H9 (cell line): Measurements from ENCODE around the gene SERPINE1. TPM values are rescaled to one million over a fixed set of nuclear protein-coding genes. Genes with fewer than 3 reads are reported as not detected.
A peak's percentile ranks its signal among the peaks of the same experiment; 100 is the strongest.

Source experiments
- DNase-seq: peaks from one replicate; pipeline ENCODE4 v3.0.0-alpha.2; 2017
- H2AFZ ChIP-seq: one replicate; pipeline ENCODE4 v1.6.1; 2013; ENCODE audit warnings: mild to moderate bottlenecking, low read length, control low read depth, moderate library complexity
- H2AK5ac ChIP-seq: 2 replicates; pipeline ENCODE4 v1.6.1; 2013; ENCODE audit warnings: low read length, control low read depth, mixed read lengths; ENCODE audit not compliant: insufficient read length
- H2BK120ac ChIP-seq: one replicate; pipeline ENCODE4 v1.6.1; 2013; ENCODE audit warnings: low read depth, mild to moderate bottlenecking, low read length, control low read depth, inconsistent platforms; ENCODE audit not compliant: poor library complexity, severe bottlenecking
- H2BK12ac ChIP-seq: 2 replicates; pipeline ENCODE4 v1.6.1; 2013; ENCODE audit warnings: low read length, control low read depth, mixed read lengths, low read depth; ENCODE audit not compliant: insufficient read length
- H2BK15ac ChIP-seq: 2 replicates; pipeline ENCODE4 v1.6.1; 2013; ENCODE audit warnings: low read depth, low read length, control low read depth
- H2BK20ac ChIP-seq: one replicate; pipeline ENCODE4 v1.6.1; 2013; ENCODE audit warnings: low read depth, mild to moderate bottlenecking, low read length, control low read depth, inconsistent platforms; ENCODE audit not compliant: poor library complexity, severe bottlenecking
- H2BK5ac ChIP-seq: 2 replicates; pipeline ENCODE4 v1.6.1; 2013; ENCODE audit warnings: low read length, control low read depth, mixed read lengths; ENCODE audit not compliant: insufficient read length
- H3K14ac ChIP-seq: 2 replicates; pipeline ENCODE4 v1.6.1; 2013; ENCODE audit warnings: low read length, control low read depth; ENCODE audit not compliant: insufficient read depth
- H3K18ac ChIP-seq: 2 replicates; pipeline ENCODE4 v1.6.1; 2013; ENCODE audit warnings: low read depth, mild to moderate bottlenecking, mixed read lengths, low read length, control low read depth; ENCODE audit not compliant: insufficient read length
- H3K23ac ChIP-seq: 2 replicates; pipeline ENCODE4 v1.6.1; 2013; ENCODE audit warnings: low read length, control low read depth, mixed read lengths, low read depth; ENCODE audit not compliant: insufficient read length
- H3K23me2 ChIP-seq: 2 replicates; pipeline ENCODE4 v1.6.1; 2013; ENCODE audit warnings: low read depth, mild to moderate bottlenecking, mixed read lengths, low read length, control low read depth; ENCODE audit not compliant: insufficient read length, poor library complexity, severe bottlenecking
- H3K27ac ChIP-seq: 2 replicates; pipeline ENCODE4 v1.5.1; 2013; ENCODE audit warnings: low read length, control low read depth, mixed read lengths, low read depth; ENCODE audit not compliant: insufficient read length
- H3K27me3 ChIP-seq: 2 replicates; pipeline ENCODE4 v1.6.1; 2013; ENCODE audit warnings: low read length, control low read depth, inconsistent platforms; ENCODE audit not compliant: insufficient read depth
- H3K4ac ChIP-seq: 2 replicates; pipeline ENCODE4 v1.6.1; 2013; ENCODE audit warnings: low read depth, mild to moderate bottlenecking, control low read depth, inconsistent platforms, low read length, moderate library complexity
- H3K4me1 ChIP-seq: 2 replicates; pipeline ENCODE4 v1.6.1; 2013; ENCODE audit warnings: low read length, control low read depth, inconsistent platforms; ENCODE audit not compliant: insufficient read depth
- H3K4me2 ChIP-seq: 2 replicates; pipeline ENCODE4 v1.6.1; 2013; ENCODE audit warnings: low read length, control low read depth, mixed read lengths; ENCODE audit not compliant: insufficient read length, insufficient read depth
- H3K56ac ChIP-seq: 2 replicates; pipeline ENCODE4 v1.6.1; 2013; ENCODE audit warnings: low read depth, mild to moderate bottlenecking, mixed read lengths, low read length, control low read depth; ENCODE audit not compliant: insufficient read length
- H3K79me1 ChIP-seq: 2 replicates; pipeline ENCODE4 v1.6.1; 2013; ENCODE audit warnings: low read depth, mild to moderate bottlenecking, moderate library complexity, low read length, control low read depth, inconsistent platforms; ENCODE audit not compliant: insufficient read depth, poor library complexity, severe bottlenecking
- H3K79me2 ChIP-seq: 2 replicates; pipeline ENCODE4 v1.6.1; 2013; ENCODE audit warnings: low read length, control low read depth, inconsistent platforms; ENCODE audit not compliant: insufficient read depth
- H3K9ac ChIP-seq: 2 replicates; pipeline ENCODE4 v1.6.1; 2013; ENCODE audit warnings: low read length, control low read depth, mixed read lengths; ENCODE audit not compliant: insufficient read length; ENCODE audit errors: extremely low read depth
- H3K9me3 ChIP-seq: one replicate; pipeline ENCODE4 v1.6.1; 2013; ENCODE audit warnings: low read depth, low read length, inconsistent platforms; ENCODE audit not compliant: control insufficient read depth
- H3T11ph ChIP-seq: one replicate; pipeline ENCODE4 v1.6.1; 2013; ENCODE audit warnings: mild to moderate bottlenecking, low read length, control low read depth, inconsistent platforms
- H4K20me1 ChIP-seq: one replicate; pipeline ENCODE4 v1.6.1; 2013; ENCODE audit not compliant: control insufficient read depth, insufficient read length, insufficient read depth
- H4K5ac ChIP-seq: 2 replicates; pipeline ENCODE4 v1.6.1; 2013; ENCODE audit warnings: low read depth, mild to moderate bottlenecking, mixed read lengths, low read length, control low read depth; ENCODE audit not compliant: insufficient read length
- H4K8ac ChIP-seq: replicated peaks from 2 replicates; pipeline ENCODE4 v1.6.1; 2013; ENCODE audit warnings: low read length, control low read depth, mixed read lengths, low read depth; ENCODE audit not compliant: insufficient read length
- H4K91ac ChIP-seq: 2 replicates; pipeline ENCODE4 v1.6.1; 2013; ENCODE audit warnings: low read depth, mild to moderate bottlenecking, moderate library complexity, mixed read lengths, low read length, control low read depth; ENCODE audit not compliant: insufficient read length
- H3K27ac Mint-ChIP-seq, 3 experiments: 2 replicates in 2 of 3; 3 replicates in 1 of 3; pipeline ENCODE4 v1.8.0; 2020 to 2021; ENCODE audit warnings: mixed read lengths in 3 of 3, mild to moderate bottlenecking in 1 of 3, moderate library complexity in 1 of 3
- H3K27me3 Mint-ChIP-seq: 2 replicates; pipeline ENCODE4 v1.8.0; 2021; ENCODE audit warnings: low read depth, mild to moderate bottlenecking, moderate library complexity, mixed read lengths
- H3K36me3 Mint-ChIP-seq, 3 experiments: 2 replicates in 2 of 3; 3 replicates in 1 of 3; pipeline ENCODE4 v1.8.0; 2020 to 2021; ENCODE audit warnings: low read depth in 3 of 3, mixed read lengths in 3 of 3; ENCODE audit not compliant: insufficient read depth in 1 of 3
- H3K4me1 Mint-ChIP-seq, 2 experiments: 2 replicates each; pipeline ENCODE4 v1.8.0; 2020; ENCODE audit warnings: mixed read lengths in 2 of 2
- H3K4me3 Mint-ChIP-seq, 2 experiments: 2 replicates in 1 of 2; 3 replicates in 1 of 2; pipeline ENCODE4 v1.8.0; 2020 to 2021; ENCODE audit warnings: mild to moderate bottlenecking in 2 of 2, mixed read lengths in 2 of 2, moderate library complexity in 1 of 2
- H3K9me3 Mint-ChIP-seq, 2 experiments: 2 replicates in 1 of 2; 3 replicates in 1 of 2; pipeline ENCODE4 v1.8.0; 2020; ENCODE audit warnings: mild to moderate bottlenecking in 2 of 2, mixed read lengths in 2 of 2, moderate library complexity in 1 of 2
- WGBS: extraction: QIAGEN DNeasy Blood & Tissue Kit; methylation state at CpG from one replicate; pipeline ENCODE4 v1.1.7; 2013; ENCODE audit warnings: missing lambda C conversion rate, low lambda C conversion rate, mixed read lengths; ENCODE audit not compliant: insufficient read length; ENCODE audit errors: extremely low coverage; 5-methylcytosine and 5-hydroxymethylcytosine counted together
- total RNA-seq: library from RNA; stranded (reverse); gene quantifications from 2 replicates; pipeline ENCODE4 v1.2.1, GENCODE V29; 2021
- TF ChIP-seq, protein P1 (sequence below): fragments of 200-600 bp; sonication (generic); conservative IDR thresholded peaks from 3 replicates; pipeline ENCODE4 v1.8.0; 2021; ENCODE audit warnings: antibody characterized with exemption, mild to moderate bottlenecking

Gene SERPINE1
- total RNA-seq, 1 experiment from 2014 or later = 11.5 TPM

- H2BK15ac ChIP-seq = no peak overlapping the region
- Mint-ChIP-seq H3K9me3 (no peaks in the 10 kb centered on the region), H3K4me1 (peaks cover 49 to 68% of the 10 kb centered on the region in 2 experiments), H3K36me3 (peaks cover 0 to 8% (median 7%) of the 10 kb centered on the region in 3 experiments; a peak in 3 of 7 replicates), H3K27ac (peak overlapping the region in 1 of 3 experiments; percentile 88; a peak in 2 of 7 replicates), H3K4me3 (peak overlapping the region; percentile 83 to 87), H3K27me3 (peaks cover 37% of the 10 kb centered on the region)
- peaks cover 3% of the 10 kb centered on the region; the same call in 1 of the 2 replicates for H3K27me3 ChIP-seq
- peak; percentile 82 for DNase-seq
- no peak overlapping the region for H2AFZ ChIP-seq
- no peak overlapping the region for H4K5ac ChIP-seq
- H3K9me3 ChIP-seq = no peaks in the 10 kb centered on the region
- H3K14ac ChIP-seq = no peak overlapping the region
- H3K9ac ChIP-seq = no peak overlapping the region
- H2BK120ac ChIP-seq = no peak overlapping the region
- no peak overlapping the region for H2BK12ac ChIP-seq
- no peak overlapping the region for H2AK5ac ChIP-seq
- no peaks in the 10 kb centered on the region for H3K79me1 ChIP-seq
- TF ChIP-seq, protein P1, sequence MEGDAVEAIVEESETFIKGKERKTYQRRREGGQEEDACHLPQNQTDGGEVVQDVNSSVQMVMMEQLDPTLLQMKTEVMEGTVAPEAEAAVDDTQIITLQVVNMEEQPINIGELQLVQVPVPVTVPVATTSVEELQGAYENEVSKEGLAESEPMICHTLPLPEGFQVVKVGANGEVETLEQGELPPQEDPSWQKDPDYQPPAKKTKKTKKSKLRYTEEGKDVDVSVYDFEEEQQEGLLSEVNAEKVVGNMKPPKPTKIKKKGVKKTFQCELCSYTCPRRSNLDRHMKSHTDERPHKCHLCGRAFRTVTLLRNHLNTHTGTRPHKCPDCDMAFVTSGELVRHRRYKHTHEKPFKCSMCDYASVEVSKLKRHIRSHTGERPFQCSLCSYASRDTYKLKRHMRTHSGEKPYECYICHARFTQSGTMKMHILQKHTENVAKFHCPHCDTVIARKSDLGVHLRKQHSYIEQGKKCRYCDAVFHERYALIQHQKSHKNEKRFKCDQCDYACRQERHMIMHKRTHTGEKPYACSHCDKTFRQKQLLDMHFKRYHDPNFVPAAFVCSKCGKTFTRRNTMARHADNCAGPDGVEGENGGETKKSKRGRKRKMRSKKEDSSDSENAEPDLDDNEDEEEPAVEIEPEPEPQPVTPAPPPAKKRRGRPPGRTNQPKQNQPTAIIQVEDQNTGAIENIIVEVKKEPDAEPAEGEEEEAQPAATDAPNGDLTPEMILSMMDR = no peak
- no peak overlapping the region for H2BK20ac ChIP-seq
- no peaks in the 10 kb centered on the region for H3K79me2 ChIP-seq
- no peak overlapping the region for H4K91ac ChIP-seq
- H3K4me2 ChIP-seq = peak overlapping the region; percentile 65
- no peak overlapping the region for H3T11ph ChIP-seq
- no peak overlapping the region for H3K27ac ChIP-seq
- peaks cover 40% of the 10 kb centered on the region for H3K23me2 ChIP-seq
- H3K23ac ChIP-seq = no peak overlapping the region
- no peak overlapping the region for H3K18ac ChIP-seq
- H3K4ac ChIP-seq = no peak overlapping the region
- peaks cover 14% of the 10 kb centered on the region; the same call in 1 of the 2 replicates for H3K4me1 ChIP-seq
- WGBS = no CpG with 5 or more reads among the region's 92 CpGs
- H4K20me1 ChIP-seq = no peaks in the 10 kb centered on the region
- no peak overlapping the region for H2BK5ac ChIP-seq
- no peak overlapping the region for H3K56ac ChIP-seq
- no peak overlapping the region for H4K8ac ChIP-seq
Observed at GRCh38 chr7:101163279-101164070, 36.6 kb downstream of the SERPINE1 start.
